Medulla oblongata (tissue), 1 donor: ENCODE results near the gene ZBTB18.
A peak's percentile ranks its signal among the peaks of the same experiment; 100 is the strongest.
"Not testable (repeated sequence)": the region's sequence is repeated elsewhere in the genome, so short reads cannot be mapped to it uniquely, and the experiment has no call there.

Experiments used
- DNase-seq: peaks from one replicate; pipeline ENCODE4 v3.0.0-alpha.2; 2015; ENCODE audit errors: extremely low spot score

The ZBTB18 gene

GRCh38 chr1:244041466-244042120 is 9.5 kb upstream of the ZBTB18 start:
- DNase-seq: no peak

- no peak for DNase-seq
Observed at GRCh38 chr1:244042293-244042692, 8.8 kb upstream of the ZBTB18 start.

GRCh38 chr1:244044423-244044822 is 6.7 kb upstream of the ZBTB18 start:
- DNase-seq: no peak

GRCh38 chr1:244046254-244046653 is 4.8 kb upstream of the ZBTB18 start:
- DNase-seq: not testable (repeated sequence)

GRCh38 chr1:244046907-244047611 is 4.0 kb upstream of the ZBTB18 start:
- peak; percentile 69 for DNase-seq

GRCh38 chr1:244047621-244048255 is 3.3 kb upstream of the ZBTB18 start:
- peak; percentile 94 for DNase-seq

- peak; percentile 99 for DNase-seq
Observed at GRCh38 chr1:244048256-244049161, 2.6 kb upstream of the ZBTB18 start.

GRCh38 chr1:244049162-244050013 is 1.7 kb upstream of the ZBTB18 start:
- DNase-seq: peak; percentile 58

GRCh38 chr1:244050014-244050834 is 859 bp upstream of the ZBTB18 start:
- peak; percentile 51 for DNase-seq

- peak; percentile 64 for DNase-seq
Observed at GRCh38 chr1:244052016-244052727, 1.1 kb downstream of the ZBTB18 start.

GRCh38 chr1:244052728-244053312 is 1.7 kb downstream of the ZBTB18 start:
- no peak for DNase-seq

GRCh38 chr1:244053831-244054230 is 2.7 kb downstream of the ZBTB18 start:
- peak; percentile 86 for DNase-seq

- peak; percentile 58 for DNase-seq
Observed at GRCh38 chr1:244054247-244054923, 3.3 kb downstream of the ZBTB18 start.

GRCh38 chr1:244054924-244055263 is 3.8 kb downstream of the ZBTB18 start:
- no peak for DNase-seq

- DNase-seq: no peak
Observed at GRCh38 chr1:244056577-244056976, 5.5 kb downstream of the ZBTB18 start.

- DNase-seq: no peak
Observed at GRCh38 chr1:244057474-244058385, 6.6 kb downstream of the ZBTB18 start.

- no peak for DNase-seq
Observed at GRCh38 chr1:244060117-244060516, 9.0 kb downstream of the ZBTB18 start.
